ENCODE data around the gene ZNF544.

- TF ChIP-seq POLR2A (IDR thresholded peaks at IDR 0.05) (no peak), CTCF (IDR thresholded peaks at IDR 0.05) (no peak), EP300 (IDR thresholded peaks at IDR 0.05) (no peak)
These were observed 32.9 kb downstream of the ZNF544 start for GRCh38 chr19:58261600-58261967.
